Neural cell (in vitro differentiated cells): ENCODE data around the gene PRKG1. TPM values are rescaled to one million over a fixed set of nuclear protein-coding genes. Genes with fewer than 3 reads are reported as not detected.

Experiments
- H2AFZ ChIP-seq: fragments of 200-600, 300-800 bp; sonication (generic), shearing (Covaris generic); 2 replicates; pipeline ENCODE4 v1.6.0; 2014; ENCODE audit warnings: low read depth, mild to moderate bottlenecking, antibody characterized with exemption, low read length, moderate library complexity
- H3F3A ChIP-seq: fragments of 200-600 bp; shearing (Covaris generic); 2 replicates; pipeline ENCODE4 v1.6.1; 2016; ENCODE audit warnings: mild to moderate bottlenecking, moderate library complexity, mixed read lengths, antibody characterized with exemption, low read length; ENCODE audit not compliant: insufficient read depth, poor library complexity, severe bottlenecking
- H3K27ac ChIP-seq: fragments of 200-600, 300-800 bp; sonication (generic), shearing (Covaris generic); 2 replicates; pipeline ENCODE4 v1.5.1; 2014; ENCODE audit warnings: mild to moderate bottlenecking, low read length, moderate library complexity
- H3K27me3 ChIP-seq: fragments of 300-800, 200-600 bp; sonication (generic), shearing (Covaris generic); 2 replicates; pipeline ENCODE4 v1.6.0; 2014; ENCODE audit warnings: mild to moderate bottlenecking, low read depth, low read length, moderate library complexity; ENCODE audit not compliant: insufficient read depth
- H3K36me3 ChIP-seq: fragments of 300-800, 200-600 bp; sonication (generic), shearing (Covaris generic); 2 replicates; pipeline ENCODE4 v1.5.1; 2014; ENCODE audit warnings: mild to moderate bottlenecking, antibody characterized with exemption, low read length, moderate library complexity; ENCODE audit not compliant: insufficient read depth
- H3K4me2 ChIP-seq: fragments of 300-800, 200-600 bp; sonication (generic), shearing (Covaris generic); 2 replicates; pipeline ENCODE4 v1.6.0; 2014; ENCODE audit warnings: mild to moderate bottlenecking, low read length
- H3K4me3 ChIP-seq: fragments of 300-800, 200-600 bp; sonication (generic), shearing (Covaris generic); 2 replicates; pipeline ENCODE4 v1.5.1; 2014; ENCODE audit warnings: mild to moderate bottlenecking, low read length, moderate library complexity
- H3K79me2 ChIP-seq: fragments of 200-600 bp; shearing (Covaris generic); replicated peaks from 2 replicates; pipeline ENCODE4 v1.6.0; 2014; ENCODE audit warnings: mild to moderate bottlenecking, low read length, moderate library complexity; ENCODE audit not compliant: insufficient read depth
- H3K9ac ChIP-seq: fragments of 300-800, 200-600 bp; sonication (generic), shearing (Covaris generic); 2 replicates; pipeline ENCODE4 v1.6.1; 2016; ENCODE audit warnings: mild to moderate bottlenecking, low read length, mixed read lengths
- H3K9me2 ChIP-seq: fragments of 200-600 bp; shearing (Covaris generic); 2 replicates; pipeline ENCODE4 v1.6.1; 2016; ENCODE audit warnings: mild to moderate bottlenecking, low read length, mixed read lengths; ENCODE audit not compliant: insufficient read depth
- H3K9me3 ChIP-seq: fragments of 200-600, 300-800 bp; sonication (generic), shearing (Covaris generic); 2 replicates; pipeline ENCODE4 v1.6.1; 2016; ENCODE audit warnings: mild to moderate bottlenecking, mixed run types, low read length, moderate library complexity, mixed read lengths
- H4K20me1 ChIP-seq: fragments of 200-600 bp; shearing (Covaris generic); 2 replicates; pipeline ENCODE4 v1.6.1; 2016; ENCODE audit warnings: mild to moderate bottlenecking, mixed run types; ENCODE audit not compliant: insufficient read depth
- EP300 ChIP-seq: fragments of 450-650 bp; conservative IDR thresholded peaks from 2 replicates; pipeline ENCODE4 v1.6.1; 2014; ENCODE audit warnings: antibody characterized with exemption, mild to moderate bottlenecking, moderate library complexity; ENCODE audit not compliant: poor library complexity, severe bottlenecking
- EZH2 ChIP-seq: fragments of 200-600, 300-800 bp; shearing (Covaris generic), sonication (generic); IDR thresholded peaks from 2 replicates; pipeline ENCODE4 v1.6.1; 2014; ENCODE audit warnings: antibody characterized with exemption, low read length, borderline replicate concordance, mild to moderate bottlenecking; ENCODE audit not compliant: insufficient read depth, poor library complexity, severe bottlenecking
- MXI1 ChIP-seq: fragments of 450-650 bp; conservative IDR thresholded peaks from 2 replicates; pipeline ENCODE4 v1.6.1; 2014; ENCODE audit warnings: antibody characterized with exemption, mild to moderate bottlenecking; ENCODE audit not compliant: poor library complexity, severe bottlenecking
- POLR2AphosphoS5 ChIP-seq: IDR thresholded peaks from 2 replicates; pipeline ENCODE4 v1.6.1; 2012
- RAD21 ChIP-seq: fragments of 450-650 bp; conservative IDR thresholded peaks from 2 replicates; pipeline ENCODE4 v1.6.1; 2014; ENCODE audit warnings: antibody characterized with exemption, mild to moderate bottlenecking, moderate library complexity
- SMC3 ChIP-seq: fragments of 450-650 bp; conservative IDR thresholded peaks from 2 replicates; pipeline ENCODE4 v1.6.1; 2014; ENCODE audit warnings: antibody characterized with exemption, mild to moderate bottlenecking, moderate library complexity; ENCODE audit not compliant: poor library complexity
- TAF1 ChIP-seq: IDR thresholded peaks from 2 replicates; pipeline ENCODE4 v1.6.1; 2012; ENCODE audit warnings: low read depth
- polyA plus RNA-seq: library from polyadenylated mRNA; depleted of rRNA; stranded (reverse); fragments of >200 nt; gene quantifications from 2 replicates; pipeline ENCODE4 v1.2.3, GENCODE V29; 2014
- TF ChIP-seq, protein P1 (sequence below): IDR thresholded peaks from 2 replicates; pipeline ENCODE4 v1.6.1; 2012; ENCODE audit warnings: borderline replicate concordance
- TF ChIP-seq, protein P2 (sequence below): fragments of 450-650 bp; IDR thresholded peaks from 2 replicates; pipeline ENCODE4 v1.5.1; 2014; ENCODE audit warnings: antibody characterized with exemption, mild to moderate bottlenecking, moderate library complexity; ENCODE audit not compliant: poor library complexity, severe bottlenecking

PRKG1 gene
- polyA plus RNA-seq, 1 donor from 2014 or later = 2.2 TPM

- Histone ChIP-seq H3K9ac (no peak overlapping the region), H4K20me1 (no peaks in the 10 kb centered on the region), H3K79me2 (no peaks in the 10 kb centered on the region), H3K4me3 (no peak overlapping the region), H3K27ac (no peak overlapping the region), H3K36me3 (no peaks in the 10 kb centered on the region), H3K4me2 (no peak overlapping the region), H3K9me3 (no peaks in the 10 kb centered on the region), H2AFZ (no peak overlapping the region), H3K9me2 (no peaks in the 10 kb centered on the region), H3K27me3 (no peaks in the 10 kb centered on the region), H3F3A (no peaks in the 10 kb centered on the region)
- TF ChIP-seq POLR2AphosphoS5 (no peak), RAD21 (no peak), TAF1 (no peak), EZH2 (no peak), EP300 (no peak), MXI1 (no peak), SMC3 (no peak)
- TF ChIP-seq, protein P1, sequence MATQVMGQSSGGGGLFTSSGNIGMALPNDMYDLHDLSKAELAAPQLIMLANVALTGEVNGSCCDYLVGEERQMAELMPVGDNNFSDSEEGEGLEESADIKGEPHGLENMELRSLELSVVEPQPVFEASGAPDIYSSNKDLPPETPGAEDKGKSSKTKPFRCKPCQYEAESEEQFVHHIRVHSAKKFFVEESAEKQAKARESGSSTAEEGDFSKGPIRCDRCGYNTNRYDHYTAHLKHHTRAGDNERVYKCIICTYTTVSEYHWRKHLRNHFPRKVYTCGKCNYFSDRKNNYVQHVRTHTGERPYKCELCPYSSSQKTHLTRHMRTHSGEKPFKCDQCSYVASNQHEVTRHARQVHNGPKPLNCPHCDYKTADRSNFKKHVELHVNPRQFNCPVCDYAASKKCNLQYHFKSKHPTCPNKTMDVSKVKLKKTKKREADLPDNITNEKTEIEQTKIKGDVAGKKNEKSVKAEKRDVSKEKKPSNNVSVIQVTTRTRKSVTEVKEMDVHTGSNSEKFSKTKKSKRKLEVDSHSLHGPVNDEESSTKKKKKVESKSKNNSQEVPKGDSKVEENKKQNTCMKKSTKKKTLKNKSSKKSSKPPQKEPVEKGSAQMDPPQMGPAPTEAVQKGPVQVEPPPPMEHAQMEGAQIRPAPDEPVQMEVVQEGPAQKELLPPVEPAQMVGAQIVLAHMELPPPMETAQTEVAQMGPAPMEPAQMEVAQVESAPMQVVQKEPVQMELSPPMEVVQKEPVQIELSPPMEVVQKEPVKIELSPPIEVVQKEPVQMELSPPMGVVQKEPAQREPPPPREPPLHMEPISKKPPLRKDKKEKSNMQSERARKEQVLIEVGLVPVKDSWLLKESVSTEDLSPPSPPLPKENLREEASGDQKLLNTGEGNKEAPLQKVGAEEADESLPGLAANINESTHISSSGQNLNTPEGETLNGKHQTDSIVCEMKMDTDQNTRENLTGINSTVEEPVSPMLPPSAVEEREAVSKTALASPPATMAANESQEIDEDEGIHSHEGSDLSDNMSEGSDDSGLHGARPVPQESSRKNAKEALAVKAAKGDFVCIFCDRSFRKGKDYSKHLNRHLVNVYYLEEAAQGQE = no peak
- TF ChIP-seq, protein P2, sequence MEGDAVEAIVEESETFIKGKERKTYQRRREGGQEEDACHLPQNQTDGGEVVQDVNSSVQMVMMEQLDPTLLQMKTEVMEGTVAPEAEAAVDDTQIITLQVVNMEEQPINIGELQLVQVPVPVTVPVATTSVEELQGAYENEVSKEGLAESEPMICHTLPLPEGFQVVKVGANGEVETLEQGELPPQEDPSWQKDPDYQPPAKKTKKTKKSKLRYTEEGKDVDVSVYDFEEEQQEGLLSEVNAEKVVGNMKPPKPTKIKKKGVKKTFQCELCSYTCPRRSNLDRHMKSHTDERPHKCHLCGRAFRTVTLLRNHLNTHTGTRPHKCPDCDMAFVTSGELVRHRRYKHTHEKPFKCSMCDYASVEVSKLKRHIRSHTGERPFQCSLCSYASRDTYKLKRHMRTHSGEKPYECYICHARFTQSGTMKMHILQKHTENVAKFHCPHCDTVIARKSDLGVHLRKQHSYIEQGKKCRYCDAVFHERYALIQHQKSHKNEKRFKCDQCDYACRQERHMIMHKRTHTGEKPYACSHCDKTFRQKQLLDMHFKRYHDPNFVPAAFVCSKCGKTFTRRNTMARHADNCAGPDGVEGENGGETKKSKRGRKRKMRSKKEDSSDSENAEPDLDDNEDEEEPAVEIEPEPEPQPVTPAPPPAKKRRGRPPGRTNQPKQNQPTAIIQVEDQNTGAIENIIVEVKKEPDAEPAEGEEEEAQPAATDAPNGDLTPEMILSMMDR = no peak
These were observed 45.1 kb upstream of the PRKG1 start for GRCh38 chr10:51029172-51029641.

- H3K36me3 ChIP-seq = no peaks in the 10 kb centered on the region
- H3K9me2 ChIP-seq = no peaks in the 10 kb centered on the region
- no peak overlapping the region for H3K27ac ChIP-seq
- TF ChIP-seq EP300 (no peak), TAF1 (no peak), EZH2 (no peak), POLR2AphosphoS5 (no peak), SMC3 (no peak), MXI1 (no peak), RAD21 (no peak)
- TF ChIP-seq, protein P1 = no peak
- TF ChIP-seq, protein P2 = no peak
- no peaks in the 10 kb centered on the region for H3K9me3 ChIP-seq
- H3K9ac ChIP-seq = no peak overlapping the region
- no peak overlapping the region for H2AFZ ChIP-seq
- no peaks in the 10 kb centered on the region for H3K79me2 ChIP-seq
- H4K20me1 ChIP-seq = no peaks in the 10 kb centered on the region
- no peak overlapping the region for H3K4me3 ChIP-seq
- no peaks in the 10 kb centered on the region for H3F3A ChIP-seq
- H3K4me2 ChIP-seq = no peak overlapping the region
- H3K27me3 ChIP-seq = no peaks in the 10 kb centered on the region
These were observed 43.8 kb upstream of the PRKG1 start for GRCh38 chr10:51030480-51030879.
